Globus pallidus (tissue), 1 donor: ENCODE results near the gene MMS22L.

Experiments
- DNase-seq: peaks from one replicate; pipeline ENCODE4 v3.0.0-alpha.2; 2015; ENCODE audit warnings: low spot score

Gene MMS22L

DNA sequence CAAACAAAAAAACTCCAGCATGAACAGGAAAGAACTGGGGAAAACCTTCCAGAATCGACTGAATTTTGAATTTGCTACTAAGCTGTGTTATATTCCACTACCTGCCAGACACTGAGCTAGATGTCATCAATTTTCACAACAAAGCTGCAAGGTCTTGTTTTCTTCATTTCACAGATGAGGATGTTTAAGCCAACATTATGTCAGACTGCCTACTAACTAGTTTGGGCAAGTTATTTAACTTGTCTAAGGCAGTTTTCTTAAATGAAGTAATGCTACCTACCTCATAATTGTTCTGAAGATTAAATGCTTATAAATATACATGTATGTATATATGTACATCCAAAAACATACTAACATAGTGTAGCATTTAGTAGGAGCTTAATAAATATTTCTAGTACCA is 144.4 kb downstream of the MMS22L start:
- DNase-seq: no peak

DNA sequence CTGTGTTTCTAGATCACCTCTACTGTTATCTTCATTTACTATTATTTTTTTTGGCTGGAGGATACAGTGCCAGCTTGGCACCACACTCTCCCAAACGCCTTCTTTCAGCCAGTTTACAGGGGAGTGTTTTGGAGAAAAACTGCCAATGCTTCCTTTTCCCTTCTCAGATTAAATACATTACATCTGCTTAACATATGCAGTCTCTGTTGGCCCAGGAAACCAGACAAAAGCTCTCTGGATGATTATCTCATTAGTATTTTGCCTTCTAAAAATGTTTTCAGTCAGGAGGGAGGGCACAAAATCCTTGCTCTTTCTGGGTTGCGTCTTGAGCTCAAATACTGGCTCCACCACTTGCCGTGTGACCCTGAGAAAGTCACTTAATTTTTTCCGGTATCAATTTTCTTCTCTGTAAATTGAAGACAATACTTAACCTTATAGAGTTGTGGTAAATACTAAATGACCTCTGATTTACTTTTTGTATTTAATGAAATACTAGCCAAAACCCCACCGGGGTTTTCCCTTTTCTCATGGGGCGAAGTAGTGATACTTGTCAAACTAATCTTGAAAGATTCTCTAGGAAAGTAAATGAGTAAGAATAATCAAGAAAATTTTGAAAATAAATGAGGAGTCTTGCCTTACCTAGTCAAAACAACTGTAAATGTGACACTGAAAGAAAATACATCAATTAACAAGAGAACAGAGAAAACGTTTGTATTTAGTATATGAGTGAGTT is 146.2 kb downstream of the MMS22L start:
- DNase-seq: no peak

DNA sequence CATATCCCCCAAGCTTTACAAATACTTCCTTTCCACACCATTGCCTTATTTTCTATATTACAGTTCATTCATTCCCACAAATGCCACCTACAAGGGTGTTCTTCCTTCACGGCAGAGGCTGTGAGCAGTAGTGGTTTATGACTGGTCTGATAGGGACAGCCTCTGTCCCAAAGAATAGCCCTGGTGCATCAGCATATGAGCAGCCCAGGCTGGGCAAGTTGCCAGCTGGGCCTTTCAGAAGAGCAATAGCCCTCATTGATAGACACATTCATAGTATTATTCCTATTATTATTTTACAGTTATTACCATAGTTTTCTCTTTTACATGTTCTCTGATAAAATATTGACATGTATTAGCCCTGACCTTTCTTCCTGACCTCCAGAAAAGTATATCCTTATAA is 149.9 kb downstream of the MMS22L start:
- DNase-seq: peak; percentile 83

DNA sequence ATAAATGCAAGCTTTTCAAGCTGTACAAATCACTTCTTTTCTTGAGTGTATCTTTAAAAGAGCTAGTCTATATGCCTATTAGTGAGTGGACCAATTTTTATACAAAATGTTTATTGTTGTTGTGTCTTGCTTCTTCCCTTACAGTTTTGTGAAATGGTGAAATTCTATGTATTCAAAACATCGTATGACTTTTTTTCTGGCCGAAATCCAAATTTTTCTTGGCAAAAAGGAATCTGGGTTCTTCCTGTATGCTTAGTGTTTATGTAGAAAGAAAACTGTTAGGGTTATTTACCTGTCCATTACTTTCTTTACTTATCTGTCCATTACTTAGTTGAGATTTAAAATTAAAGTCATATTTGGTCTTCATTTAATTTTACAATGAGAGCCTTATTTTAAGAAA is 153.9 kb downstream of the MMS22L start:
- DNase-seq: no peak

DNA sequence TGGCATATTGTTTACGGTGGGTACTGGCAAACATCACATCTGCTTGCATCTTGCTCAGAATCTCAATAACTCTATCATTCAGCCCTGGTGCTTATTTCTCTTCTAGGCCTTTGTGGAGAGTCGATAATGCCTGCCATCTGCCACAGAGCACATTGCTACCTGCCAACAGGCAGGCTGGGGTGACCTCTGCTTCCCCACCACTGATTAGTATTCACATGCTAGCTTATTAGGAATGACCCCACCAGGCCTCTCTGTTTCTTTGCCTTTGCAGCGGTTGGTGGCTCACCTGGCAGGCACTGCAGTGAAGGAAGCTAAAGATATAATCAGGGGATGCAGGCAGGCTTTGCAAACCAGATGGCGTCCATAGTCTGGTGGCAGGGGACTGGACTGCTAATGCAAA is 154.5 kb downstream of the MMS22L start:
- DNase-seq: no peak

DNA sequence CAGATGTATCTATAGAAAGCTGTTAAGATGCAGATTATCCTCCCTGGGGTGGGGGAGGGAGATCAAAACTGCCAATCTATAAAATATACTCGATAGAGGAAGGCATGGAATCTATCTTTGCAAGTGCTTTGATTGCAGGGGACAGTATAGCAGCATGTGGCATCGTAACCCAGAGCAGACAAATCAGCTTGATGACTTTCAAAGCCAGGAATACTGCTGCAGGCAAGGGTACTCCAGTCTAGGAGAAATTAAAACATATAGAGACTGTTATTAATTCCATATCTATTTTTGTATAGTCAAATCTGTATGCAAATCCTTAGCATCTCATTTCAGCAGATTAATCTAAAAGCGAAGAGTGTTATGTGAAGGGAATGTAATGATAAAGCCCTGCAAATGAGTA is 159.4 kb downstream of the MMS22L start:
- no peak for DNase-seq

DNA sequence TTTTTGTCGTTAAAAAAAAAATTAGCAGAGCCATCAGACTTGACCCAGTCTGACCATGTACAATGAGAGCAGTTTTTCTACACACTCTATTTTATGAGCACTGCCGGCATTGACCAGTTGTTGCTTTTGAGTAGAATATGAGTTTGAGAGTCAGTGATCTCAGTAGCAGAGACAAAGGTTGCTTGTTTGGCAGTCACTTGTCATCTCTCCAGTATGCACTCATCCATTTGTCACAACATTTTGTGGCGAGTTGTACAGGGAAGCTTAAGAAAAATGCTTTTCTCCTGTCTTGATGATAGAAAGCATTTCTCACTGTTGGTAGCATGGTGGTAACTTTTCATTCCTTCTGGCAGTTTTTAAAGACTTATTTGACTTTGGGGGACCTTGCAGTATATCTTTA is 159.9 kb downstream of the MMS22L start:
- DNase-seq: peak; percentile 64

DNA sequence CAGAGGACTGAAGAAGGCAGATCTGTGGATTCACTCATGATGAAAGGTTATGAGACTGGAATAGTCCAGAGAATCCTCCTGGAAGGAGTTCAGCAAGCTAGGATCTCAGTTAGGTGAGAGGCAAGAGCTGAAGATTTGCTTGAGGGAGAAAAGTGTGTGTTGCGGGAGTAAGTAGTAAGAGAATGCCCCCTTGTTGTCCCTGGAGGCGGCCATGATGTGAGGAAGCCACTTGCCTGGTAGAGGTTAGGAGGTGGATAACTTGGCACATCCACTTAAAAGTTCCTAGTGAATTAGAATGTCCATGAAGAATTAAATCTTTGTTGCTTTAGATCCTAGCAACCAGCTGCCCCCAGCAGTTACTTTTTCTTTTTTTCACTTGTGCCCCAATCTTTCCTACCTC is 162.5 kb downstream of the MMS22L start:
- no peak for DNase-seq

DNA sequence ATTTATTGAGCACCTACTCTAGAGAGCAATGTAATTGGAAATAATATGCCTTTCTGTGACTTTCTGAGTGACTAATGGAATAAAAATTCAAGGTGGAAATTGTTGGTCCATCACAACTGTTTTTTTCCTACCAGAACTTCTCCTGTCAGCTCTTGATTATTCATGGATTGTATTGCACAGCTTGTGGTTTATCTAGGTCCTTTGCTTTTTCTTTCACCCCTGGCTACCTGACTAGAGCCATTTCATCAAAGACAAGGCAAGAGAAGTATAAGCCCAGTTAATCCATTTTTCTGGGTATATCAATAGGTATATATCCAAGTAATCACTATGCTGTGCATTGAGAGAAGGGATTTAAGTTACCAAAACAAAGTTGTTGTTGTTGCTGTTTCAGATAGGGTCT is 168.4 kb downstream of the MMS22L start:
- no peak for DNase-seq

DNA sequence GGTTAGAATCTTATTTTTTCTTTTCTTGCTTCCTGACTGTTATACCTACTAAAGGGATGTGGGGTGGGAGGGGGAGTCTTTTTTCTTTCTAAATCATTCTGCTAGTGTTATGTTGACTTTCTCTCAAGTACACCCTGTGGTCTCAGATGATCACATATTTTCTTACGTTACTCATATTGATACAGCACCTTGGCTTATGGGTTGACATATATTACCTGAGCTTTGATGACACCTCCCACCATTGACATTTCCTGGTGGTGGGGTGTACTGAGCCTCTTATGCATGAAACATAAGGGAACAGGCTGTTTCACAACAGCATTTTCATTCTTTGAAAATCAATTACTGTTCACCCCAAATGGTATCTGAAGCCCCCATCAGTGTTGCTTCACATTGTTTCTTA is 169.8 kb downstream of the MMS22L start:
- no peak for DNase-seq

DNA sequence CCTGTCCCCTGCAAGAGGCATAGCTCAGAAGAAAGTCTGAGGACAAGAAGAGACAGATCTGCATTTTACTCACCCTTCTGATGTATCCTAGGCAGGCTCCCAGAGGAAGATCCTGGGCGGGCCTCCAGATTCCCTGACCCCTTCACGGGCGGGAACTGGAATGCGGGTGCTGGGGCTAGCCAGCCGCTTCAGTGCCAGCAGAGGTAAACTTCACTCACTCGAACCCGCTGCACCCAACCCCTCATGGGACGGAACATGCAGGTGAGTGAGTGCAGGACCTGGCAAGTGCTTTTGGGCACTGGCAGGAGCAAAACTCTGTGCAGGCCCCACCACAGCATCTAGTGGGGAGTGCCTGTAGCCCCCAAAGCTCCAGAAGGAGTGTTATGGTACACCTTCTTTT is 171.8 kb downstream of the MMS22L start:
- no peak for DNase-seq

DNA sequence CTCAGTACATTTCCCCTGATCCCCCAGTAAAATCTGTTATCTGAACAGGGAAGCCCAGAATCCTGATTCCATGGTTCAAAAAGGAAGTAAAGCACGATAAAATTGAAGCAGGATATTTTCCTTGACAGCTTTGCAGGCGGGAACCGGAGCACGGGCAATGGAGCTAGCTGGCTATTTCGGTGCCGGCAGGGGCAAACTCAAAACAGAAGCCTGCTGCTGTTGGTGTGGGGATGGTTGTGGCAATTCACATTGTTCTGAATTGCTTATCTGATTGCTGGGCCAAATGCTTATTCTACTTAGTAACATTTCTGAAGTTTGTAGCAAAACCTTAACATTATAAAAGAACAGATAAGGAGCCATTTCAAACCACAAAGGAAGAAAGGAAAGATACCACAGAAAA is 172.4 kb downstream of the MMS22L start:
- DNase-seq: no peak

DNA sequence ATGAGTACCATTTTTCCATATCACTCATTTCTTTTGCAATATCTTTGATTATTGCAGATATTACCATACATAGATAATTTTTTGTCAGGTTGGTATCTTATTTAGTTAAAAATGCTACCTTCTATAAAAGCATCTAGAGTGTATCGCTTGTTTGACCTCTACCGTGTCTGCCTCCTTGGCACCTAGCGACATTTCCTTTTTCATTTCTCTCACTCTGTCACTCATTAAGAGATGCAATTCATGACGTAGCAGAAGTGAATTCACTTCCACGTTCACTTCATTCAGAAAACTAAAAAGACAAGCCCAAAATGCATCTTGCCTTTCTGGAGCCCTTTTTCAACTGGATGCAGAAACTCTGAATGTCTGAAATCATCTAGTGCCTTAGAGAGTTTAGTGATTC is 172.9 kb downstream of the MMS22L start:
- DNase-seq: no peak

DNA sequence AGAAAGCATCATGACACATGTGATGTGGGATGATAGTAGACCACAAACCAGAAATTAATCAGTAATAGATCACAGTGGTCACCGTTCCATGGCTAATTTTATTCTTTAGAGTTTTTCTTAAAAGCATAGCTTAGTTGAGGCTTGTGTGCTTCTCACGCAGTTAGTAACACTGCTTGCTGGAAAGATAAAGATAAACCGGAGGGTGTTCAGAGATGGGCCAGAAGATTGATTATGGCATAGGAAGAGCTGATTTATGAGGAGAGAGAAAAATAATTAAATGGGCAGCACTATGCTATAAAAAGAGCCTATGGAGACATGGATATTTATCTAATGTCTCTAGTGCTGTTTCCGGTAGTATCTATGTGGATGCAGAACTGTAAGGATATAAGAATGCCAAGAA is 173.6 kb downstream of the MMS22L start:
- DNase-seq: no peak

DNA sequence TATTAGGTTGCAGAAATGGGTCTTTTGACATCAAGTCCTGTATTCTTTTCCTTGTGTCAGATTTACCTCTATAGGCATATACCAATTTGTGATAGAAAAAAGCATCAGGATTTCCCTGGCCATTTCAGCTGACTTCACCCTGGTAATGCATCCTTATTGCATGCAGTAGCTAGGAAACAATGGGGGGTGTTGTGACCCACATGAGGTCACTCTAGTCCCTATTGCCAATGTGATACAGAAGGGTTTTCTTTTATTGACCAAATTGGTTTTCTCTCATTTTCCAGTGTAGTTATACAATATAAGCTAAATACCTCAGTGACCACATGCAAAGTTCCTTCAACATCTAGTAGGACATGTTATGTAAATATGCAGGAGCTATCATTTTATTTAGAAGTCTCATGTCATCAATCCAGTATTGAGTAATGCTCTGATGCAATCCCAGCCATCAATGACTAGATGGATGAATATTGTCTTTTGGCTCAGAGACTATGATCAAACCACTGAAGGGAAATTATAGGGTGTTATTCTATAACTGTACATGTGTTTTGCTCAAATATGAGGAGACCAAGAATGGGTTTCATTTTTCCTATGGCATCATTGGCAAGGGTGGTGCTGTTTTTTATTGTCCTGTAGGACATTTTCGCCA is 180.7 kb downstream of the MMS22L start:
- DNase-seq: peak; percentile 78

DNA sequence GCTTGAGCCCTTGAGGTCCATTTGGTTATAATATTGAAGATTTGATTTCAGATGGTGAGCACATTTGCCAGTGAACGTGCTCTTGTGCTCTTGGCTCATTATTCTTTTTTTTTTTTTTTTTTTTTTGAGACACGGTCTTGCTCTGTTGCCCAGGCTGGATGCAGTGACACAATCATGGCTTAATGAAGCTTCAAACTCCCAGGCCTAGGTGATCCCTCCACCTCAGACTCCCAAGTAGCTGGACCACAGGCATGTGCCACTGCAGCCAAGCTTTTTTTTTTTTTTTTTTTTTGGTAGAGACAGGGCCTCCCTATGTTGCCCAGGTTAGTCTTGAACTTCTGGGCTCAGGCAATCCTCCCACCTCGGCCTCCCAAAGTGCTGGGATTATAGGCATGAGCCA is 182.3 kb downstream of the MMS22L start:
- no peak for DNase-seq

DNA sequence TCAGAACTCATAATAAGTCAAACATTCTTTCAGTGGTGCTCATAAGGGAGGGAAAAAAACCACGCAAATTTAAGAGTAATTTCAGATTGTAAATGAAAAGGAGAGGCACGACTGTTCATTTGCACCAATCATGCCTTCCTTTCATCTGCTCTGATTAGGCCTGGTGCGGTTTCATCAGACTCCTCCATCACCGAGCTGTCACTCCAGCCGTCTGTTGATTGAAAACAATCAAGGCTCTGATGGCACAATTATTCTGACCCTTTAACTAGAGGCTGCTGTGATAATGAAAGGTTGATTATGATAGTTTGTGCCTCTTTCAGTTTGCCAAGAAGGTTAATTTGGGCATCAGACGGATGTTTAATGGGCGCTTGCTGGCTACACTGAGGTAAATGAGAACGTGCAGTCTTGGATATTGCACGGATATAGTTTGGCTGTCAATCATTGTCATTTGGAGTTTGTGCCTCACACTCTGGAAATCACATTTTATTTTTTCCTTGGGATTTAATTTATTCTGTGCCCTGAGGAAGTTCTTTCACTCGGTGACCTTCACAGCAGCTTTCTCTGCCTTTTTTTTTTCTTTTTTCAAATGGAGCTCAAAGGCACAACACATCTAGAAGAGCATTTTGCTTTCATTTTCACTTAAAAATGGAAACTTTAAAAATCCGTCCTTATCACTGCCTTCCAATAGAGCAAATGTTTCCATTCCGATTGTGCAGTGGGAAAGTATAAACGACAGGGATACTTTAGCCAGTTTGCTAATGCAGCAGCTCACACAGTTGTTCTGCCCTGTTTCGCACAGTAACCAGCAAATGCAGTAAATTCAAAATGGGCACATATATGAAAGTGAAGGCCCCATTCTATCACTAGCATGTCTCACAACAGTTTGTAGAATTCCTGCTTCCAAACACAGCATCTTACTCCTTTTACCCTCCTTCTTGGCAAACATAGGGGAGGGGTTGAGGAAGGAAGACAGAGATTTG is 185.7 kb downstream of the MMS22L start:
- DNase-seq: peak; percentile 63

DNA sequence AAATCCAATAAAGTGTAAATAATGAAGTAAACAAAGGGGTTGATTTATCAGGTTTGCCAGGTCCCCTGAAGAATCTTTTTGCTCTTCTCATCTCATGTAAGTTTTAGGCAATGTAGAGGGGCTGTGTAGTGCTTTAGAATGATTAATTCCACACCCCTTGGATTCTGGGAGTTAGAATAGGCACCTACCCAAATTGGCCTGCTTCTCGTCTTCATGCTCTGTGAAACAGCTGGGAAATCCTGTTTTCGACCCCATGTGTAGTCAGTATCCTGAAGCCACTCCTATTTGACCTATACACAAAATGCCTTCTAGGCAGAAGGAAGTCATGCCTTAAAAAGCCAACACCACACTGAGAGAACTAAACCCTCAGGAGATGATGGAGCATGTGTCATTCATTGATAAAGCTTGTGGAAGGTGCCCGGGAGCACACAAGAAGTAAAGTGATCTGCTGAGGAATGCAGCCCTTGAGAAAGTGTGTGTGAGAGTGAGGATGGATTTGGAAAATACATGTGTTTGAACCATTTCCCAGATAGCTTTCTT is 187.6 kb downstream of the MMS22L start:
- DNase-seq: no peak

DNA sequence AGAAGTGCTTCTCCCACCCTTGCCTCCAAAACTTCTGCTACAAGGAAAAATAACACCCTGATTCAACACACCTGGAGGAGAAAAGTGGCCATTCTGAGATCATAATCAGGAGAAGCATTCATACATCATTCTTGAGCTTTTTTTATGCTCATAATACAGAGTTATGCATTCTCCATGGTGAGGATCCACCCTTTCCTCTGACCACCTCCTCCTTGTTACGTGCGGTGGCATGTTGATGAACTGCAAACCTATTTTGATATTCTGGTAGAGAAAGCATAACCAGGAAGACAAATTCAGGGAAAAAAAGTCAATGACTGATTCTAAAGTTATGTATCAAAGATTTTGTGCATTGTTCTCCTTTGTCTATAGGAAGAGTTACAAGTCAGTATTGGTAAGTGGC is 188.6 kb downstream of the MMS22L start:
- no peak for DNase-seq

DNA sequence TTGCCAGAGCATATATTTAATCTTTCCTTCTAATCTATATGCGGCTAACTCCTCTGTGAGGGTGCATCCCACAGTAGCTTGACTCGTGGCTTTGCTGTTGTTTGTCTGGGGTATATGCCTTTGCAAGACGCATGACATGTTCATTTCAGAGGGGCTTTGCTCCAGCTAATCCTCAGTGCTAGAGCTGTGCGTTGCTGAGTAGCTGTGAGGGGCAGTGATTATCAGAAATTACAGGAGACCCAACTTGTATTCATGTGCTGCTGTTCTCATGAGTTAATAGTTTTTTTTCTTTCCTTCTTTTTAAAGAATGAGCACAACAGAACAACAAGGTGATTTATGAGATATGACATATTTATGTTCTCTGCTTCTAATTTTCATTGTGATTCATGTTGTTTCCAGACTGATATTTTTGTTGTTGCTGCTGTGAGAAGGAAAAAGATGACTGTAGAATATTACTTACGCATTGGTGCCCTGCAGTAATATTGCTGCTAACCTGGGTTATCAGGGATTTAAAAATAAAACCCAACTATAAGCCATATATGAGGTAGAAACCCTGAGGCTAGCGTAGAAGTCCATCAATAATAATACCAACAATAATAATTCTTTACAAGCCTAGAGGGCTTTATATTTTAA is 190.2 kb downstream of the MMS22L start:
- DNase-seq: no peak
